Measurements from ENCODE around the gene ZRANB3. TPM values are rescaled to one million over a fixed set of nuclear protein-coding genes. Genes with fewer than 3 reads are reported as not detected.

Gene ZRANB3
- total and polyA plus RNA-seq, 10 of the 15 experiments (the other 5 are each of a cell fraction or from before 2014, with no cell fraction given): 5.6 to 11.4 (median 9.9) TPM

- TF ChIP-seq, protein P1, sequence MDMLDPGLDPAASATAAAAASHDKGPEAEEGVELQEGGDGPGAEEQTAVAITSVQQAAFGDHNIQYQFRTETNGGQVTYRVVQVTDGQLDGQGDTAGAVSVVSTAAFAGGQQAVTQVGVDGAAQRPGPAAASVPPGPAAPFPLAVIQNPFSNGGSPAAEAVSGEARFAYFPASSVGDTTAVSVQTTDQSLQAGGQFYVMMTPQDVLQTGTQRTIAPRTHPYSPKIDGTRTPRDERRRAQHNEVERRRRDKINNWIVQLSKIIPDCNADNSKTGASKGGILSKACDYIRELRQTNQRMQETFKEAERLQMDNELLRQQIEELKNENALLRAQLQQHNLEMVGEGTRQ (IDR thresholded peaks at IDR 0.05; ENCODE audit: borderline replicate concordance, low read depth, low read length): no peak
- TF ChIP-seq, protein P2, sequence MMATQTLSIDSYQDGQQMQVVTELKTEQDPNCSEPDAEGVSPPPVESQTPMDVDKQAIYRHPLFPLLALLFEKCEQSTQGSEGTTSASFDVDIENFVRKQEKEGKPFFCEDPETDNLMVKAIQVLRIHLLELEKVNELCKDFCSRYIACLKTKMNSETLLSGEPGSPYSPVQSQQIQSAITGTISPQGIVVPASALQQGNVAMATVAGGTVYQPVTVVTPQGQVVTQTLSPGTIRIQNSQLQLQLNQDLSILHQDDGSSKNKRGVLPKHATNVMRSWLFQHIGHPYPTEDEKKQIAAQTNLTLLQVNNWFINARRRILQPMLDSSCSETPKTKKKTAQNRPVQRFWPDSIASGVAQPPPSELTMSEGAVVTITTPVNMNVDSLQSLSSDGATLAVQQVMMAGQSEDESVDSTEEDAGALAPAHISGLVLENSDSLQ (IDR thresholded peaks at IDR 0.05): no peak
- TF ChIP-seq RB1 (IDR thresholded peaks at IDR 0.05; ENCODE audit: borderline replicate concordance): no peak
Measured at GRCh38 chr2:135528006-135528405, 3.0 kb downstream of the ZRANB3 start (continued).

GRCh38 chr2:135525786-135526185 lies 5.2 kb downstream of the ZRANB3 start:
- WGBS (ENCODE audit: insufficient coverage, insufficient replicate concordance, low lambda C conversion rate, missing lambda C conversion rate): 57% methylated on average over 1 of the region's 1 CpG
- no peak overlapping the region for H3K9ac ChIP-seq (ENCODE audit: control insufficient read depth, insufficient read depth, low read length)
- H3K9me3 ChIP-seq (replicated peaks; ENCODE audit: control insufficient read depth, insufficient read depth, low read length): no peaks in the 10 kb centered on the region; the same call in 2 of the 3 replicates
- SMC1A ChIA-PET (ENCODE audit: uncharacterized antibody, unreplicated experiment): no interaction called here
- RAD21 ChIA-PET (ENCODE audit: unreplicated experiment): no interaction called here
- H4K20me1 ChIP-seq (ENCODE audit: control insufficient read depth, insufficient read depth): no peaks in the 10 kb centered on the region
- H3K79me2 ChIP-seq (ENCODE audit: control insufficient read depth, insufficient read depth, low read length): peaks cover 17% of the 10 kb centered on the region
- in situ Hi-C loops (cut with MboI) (no loop called here), intact Hi-C loops (cut with micrococcal nuclease; ENCODE audit: unreplicated experiment) (no loop called here)
- H3K27me3 ChIP-seq (replicated peaks in 1 of 2; ENCODE audit: control insufficient read depth in 2 of 2, insufficient read depth in 2 of 2, low read length in 1 of 2): no peaks in the 10 kb centered on the region
- no peak overlapping the region for H3K4me2 ChIP-seq (ENCODE audit: control insufficient read depth, insufficient read depth)
- FAIRE-seq (no peak), ATAC-seq (peak; percentile 11; the same call in 2 of the 3 replicates), DNase-seq (ENCODE audit: low read depth, low spot score) (peak; percentile 12)
- H3K4me3 ChIP-seq: no peak overlapping the region
- POLR2A ChIA-PET: interaction anchor here (0.6 kb wide), 1 partner anchor 148 kb away, joined by 3 read pairs; no protein-coding TSS in a partner anchor
- no peak overlapping the region for H2AFZ ChIP-seq (ENCODE audit: control insufficient read depth, low read depth, low read length)
- no peak overlapping the region for H3K27ac ChIP-seq (ENCODE audit: control insufficient read depth, insufficient read depth)
- 0 out of 2 replicates have a peak, but pooled peaks cover 3% of the 10 kb centered on the region for H3K4me1 ChIP-seq (ENCODE audit: control insufficient read depth, insufficient read depth, low read length)
- CTCF ChIA-PET: no interaction called here
- no peaks in the 10 kb centered on the region for H3K36me3 ChIP-seq (ENCODE audit: control insufficient read depth in 2 of 2, insufficient read depth in 2 of 2, low read length in 1 of 2)
- no TSS peak for BruUV-seq (replicated peaks)
- TF ChIP-seq RAD21 (IDR thresholded peaks at IDR 0.05; ENCODE audit: insufficient read depth, low read depth, low read length) (no peak), BMI1 (IDR thresholded peaks at IDR 0.05; ENCODE audit: borderline replicate concordance) (no peak), MXI1 (IDR thresholded peaks at IDR 0.05; ENCODE audit: low read depth, low read length) (no peak), SKIL (IDR thresholded peaks at IDR 0.05; ENCODE audit: low read depth, poor library complexity, severe bottlenecking) (no peak), HDGF (IDR thresholded peaks at IDR 0.05) (no peak), JUNB (IDR thresholded peaks at IDR 0.05) (no peak), ZNF24 (IDR thresholded peaks at IDR 0.05) (no peak), MTA3 (IDR thresholded peaks at IDR 0.05; ENCODE audit: borderline replicate concordance, low read length) (no peak), SMARCA5 (IDR thresholded peaks at IDR 0.05) (no peak)
- TF ChIP-seq, protein P3, sequence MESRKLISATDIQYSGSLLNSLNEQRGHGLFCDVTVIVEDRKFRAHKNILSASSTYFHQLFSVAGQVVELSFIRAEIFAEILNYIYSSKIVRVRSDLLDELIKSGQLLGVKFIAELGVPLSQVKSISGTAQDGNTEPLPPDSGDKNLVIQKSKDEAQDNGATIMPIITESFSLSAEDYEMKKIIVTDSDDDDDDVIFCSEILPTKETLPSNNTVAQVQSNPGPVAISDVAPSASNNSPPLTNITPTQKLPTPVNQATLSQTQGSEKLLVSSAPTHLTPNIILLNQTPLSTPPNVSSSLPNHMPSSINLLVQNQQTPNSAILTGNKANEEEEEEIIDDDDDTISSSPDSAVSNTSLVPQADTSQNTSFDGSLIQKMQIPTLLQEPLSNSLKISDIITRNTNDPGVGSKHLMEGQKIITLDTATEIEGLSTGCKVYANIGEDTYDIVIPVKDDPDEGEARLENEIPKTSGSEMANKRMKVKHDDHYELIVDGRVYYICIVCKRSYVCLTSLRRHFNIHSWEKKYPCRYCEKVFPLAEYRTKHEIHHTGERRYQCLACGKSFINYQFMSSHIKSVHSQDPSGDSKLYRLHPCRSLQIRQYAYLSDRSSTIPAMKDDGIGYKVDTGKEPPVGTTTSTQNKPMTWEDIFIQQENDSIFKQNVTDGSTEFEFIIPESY (IDR thresholded peaks at IDR 0.05): no peak
- TF ChIP-seq, protein P2 (IDR thresholded peaks at IDR 0.05): no peak
- TF ChIP-seq, protein P4, sequence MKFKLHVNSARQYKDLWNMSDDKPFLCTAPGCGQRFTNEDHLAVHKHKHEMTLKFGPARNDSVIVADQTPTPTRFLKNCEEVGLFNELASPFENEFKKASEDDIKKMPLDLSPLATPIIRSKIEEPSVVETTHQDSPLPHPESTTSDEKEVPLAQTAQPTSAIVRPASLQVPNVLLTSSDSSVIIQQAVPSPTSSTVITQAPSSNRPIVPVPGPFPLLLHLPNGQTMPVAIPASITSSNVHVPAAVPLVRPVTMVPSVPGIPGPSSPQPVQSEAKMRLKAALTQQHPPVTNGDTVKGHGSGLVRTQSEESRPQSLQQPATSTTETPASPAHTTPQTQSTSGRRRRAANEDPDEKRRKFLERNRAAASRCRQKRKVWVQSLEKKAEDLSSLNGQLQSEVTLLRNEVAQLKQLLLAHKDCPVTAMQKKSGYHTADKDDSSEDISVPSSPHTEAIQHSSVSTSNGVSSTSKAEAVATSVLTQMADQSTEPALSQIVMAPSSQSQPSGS (IDR thresholded peaks at IDR 0.05; ENCODE audit: low read length): no peak

Measured in GM12878 (cell line).